Neural progenitor cell (in vitro differentiated cells): ENCODE data around the gene ISM1. TPM values are rescaled to one million over a fixed set of nuclear protein-coding genes. Genes with fewer than 3 reads are reported as not detected.

Source experiments
- DNase-seq: peaks from one replicate; pipeline ENCODE4 v3.0.0-alpha.2; 2016; ENCODE audit warnings: low spot score
- H2AFZ ChIP-seq: fragments of 200-600 bp; sonication (generic); replicated peaks from 2 replicates; pipeline ENCODE4 v1.6.1; 2016; ENCODE audit warnings: antibody characterized with exemption
- H3F3A ChIP-seq: fragments of 200-600 bp; sonication (generic); 2 replicates; pipeline ENCODE4 v1.6.1; 2016; ENCODE audit warnings: antibody characterized with exemption, low read depth
- H3K27ac ChIP-seq: fragments of 200-600 bp; sonication (generic); 2 replicates; pipeline ENCODE4 v1.5.1; 2016; ENCODE audit warnings: mild to moderate bottlenecking
- H3K27me3 ChIP-seq: fragments of 200-600 bp; sonication (generic); 2 replicates; pipeline ENCODE4 v1.6.1; 2016; ENCODE audit warnings: mild to moderate bottlenecking, moderate library complexity
- H3K36me3 ChIP-seq: fragments of 200-600 bp; sonication (generic); 2 replicates; pipeline ENCODE4 v1.5.1; 2016
- H3K4me1 ChIP-seq: fragments of 200-600 bp; sonication (generic); 2 replicates; pipeline ENCODE4 v1.6.1; 2016; ENCODE audit warnings: mixed run types
- H3K4me2 ChIP-seq: fragments of 200-600 bp; sonication (generic); 2 replicates; pipeline ENCODE4 v1.6.1; 2016
- H3K4me3 ChIP-seq: fragments of 200-600 bp; sonication (generic); 2 replicates; pipeline ENCODE4 v1.5.1; 2016
- H3K79me2 ChIP-seq: fragments of 200-600 bp; sonication (generic); 2 replicates; pipeline ENCODE4 v1.6.1; 2016; ENCODE audit warnings: low read depth
- H3K9ac ChIP-seq: fragments of 200-600 bp; sonication (generic); 2 replicates; pipeline ENCODE4 v1.6.1; 2016
- H3K9me3 ChIP-seq: fragments of 200-600 bp; sonication (generic); 2 replicates; pipeline ENCODE4 v1.5.1; 2016; ENCODE audit warnings: low read depth
- H4K20me1 ChIP-seq: fragments of 200-600 bp; sonication (generic); 2 replicates; pipeline ENCODE4 v1.6.1; 2016; ENCODE audit warnings: low read depth
- H3K27ac Mint-ChIP-seq: 3 replicates; pipeline ENCODE4 v1.8.0; 2021; ENCODE audit warnings: mixed read lengths
- H3K27me3 Mint-ChIP-seq: 2 replicates; pipeline ENCODE4 v1.8.0; 2022; ENCODE audit warnings: low read depth, mild to moderate bottlenecking, inconsistent platforms, moderate library complexity, mixed read lengths; ENCODE audit not compliant: insufficient read depth
- H3K36me3 Mint-ChIP-seq: 3 replicates; pipeline ENCODE4 v1.8.0; 2021; ENCODE audit warnings: mixed read lengths
- H3K4me1 Mint-ChIP-seq: 3 replicates; pipeline ENCODE4 v1.8.0; 2021; ENCODE audit warnings: mixed read lengths
- H3K4me3 Mint-ChIP-seq: 3 replicates; pipeline ENCODE4 v1.8.0; 2021; ENCODE audit warnings: mild to moderate bottlenecking, moderate library complexity, mixed read lengths
- H3K9me3 Mint-ChIP-seq: 3 replicates; pipeline ENCODE4 v1.8.0; 2020; ENCODE audit warnings: mixed read lengths
- CTCF ChIP-seq: fragments of 200-600 bp; sonication (generic); IDR thresholded peaks from 2 replicates; pipeline ENCODE4 v1.5.1; 2017; ENCODE audit warnings: antibody characterized with exemption, mild to moderate bottlenecking
- EZH2 ChIP-seq: fragments of 200-600 bp; sonication (generic); IDR thresholded peaks from 2 replicates; pipeline ENCODE4 v1.6.1; 2017; ENCODE audit warnings: antibody characterized with exemption, mild to moderate bottlenecking, moderate library complexity
- EZH2phosphoT487 ChIP-seq: fragments of 200-600 bp; sonication (generic); IDR thresholded peaks from 2 replicates; pipeline ENCODE4 v1.6.1; 2017; ENCODE audit warnings: antibody characterized with exemption
- total RNA-seq: library from RNA; depleted of rRNA; stranded (reverse); fragments of >200 nt; gene quantifications from 2 replicates; pipeline ENCODE4 v1.2.3, GENCODE V29; 2015; ENCODE audit warnings: low replicate concordance

ISM1 gene
- total RNA-seq, 1 donor from 2014 or later: not detected

GRCh38 chr20:13236990-13237720 is 16.1 kb downstream of the ISM1 start:
- H3K36me3 Mint-ChIP-seq: no peaks in the 10 kb centered on the region

DNA sequence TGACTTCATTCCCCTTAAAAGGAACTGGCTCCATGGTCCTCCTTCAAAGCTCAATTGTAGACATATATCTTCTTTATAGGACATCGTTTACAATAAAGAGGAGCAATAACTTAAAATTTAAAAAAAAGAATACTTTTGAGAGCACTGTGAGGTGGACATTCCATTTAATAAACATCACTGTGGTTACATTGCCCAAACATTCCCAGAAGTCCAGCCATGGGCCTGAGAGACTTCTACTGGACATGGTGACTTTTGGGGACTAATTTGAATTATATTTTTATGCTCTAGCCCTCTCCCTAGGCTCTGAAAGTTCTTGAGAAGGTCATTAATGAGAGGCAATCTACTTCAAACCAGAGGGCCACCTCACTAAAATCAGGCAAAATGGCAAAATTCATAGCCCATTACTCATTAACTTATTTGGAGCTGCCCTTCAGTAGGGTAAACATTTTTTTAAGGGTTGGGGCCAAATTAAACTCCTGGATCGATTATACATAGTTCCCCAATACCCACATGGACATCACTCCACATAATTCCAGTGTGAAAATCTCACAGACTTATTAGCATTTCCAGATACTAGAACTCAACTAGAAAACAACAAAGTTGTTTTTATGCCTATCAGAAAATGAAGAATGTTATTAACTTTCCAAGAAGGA is 17.1 kb downstream of the ISM1 start:
- Mint-ChIP-seq H3K27ac (no peak overlapping the region), H3K4me3 (no peak overlapping the region), H3K36me3 (no peaks in the 10 kb centered on the region), H3K9me3 (no peaks in the 10 kb centered on the region), H3K27me3 (no peaks in the 10 kb centered on the region), H3K4me1 (peaks cover 7% of the 10 kb centered on the region)
- Histone ChIP-seq H3K4me2 (no peak overlapping the region), H2AFZ (no peak overlapping the region), H3K9ac (no peak overlapping the region), H3K4me3 (no peak overlapping the region), H3K4me1 (peaks cover 5% of the 10 kb centered on the region), H3K79me2 (no peaks in the 10 kb centered on the region), H4K20me1 (no peaks in the 10 kb centered on the region), H3K27me3 (no peaks in the 10 kb centered on the region), H3K27ac (no peak overlapping the region), H3F3A (no peaks in the 10 kb centered on the region), H3K9me3 (no peaks in the 10 kb centered on the region), H3K36me3 (no peaks in the 10 kb centered on the region)
- no peak for DNase-seq
- TF ChIP-seq EZH2phosphoT487 (no peak), CTCF (no peak), EZH2 (no peak)

More at GRCh38 chr20:13236990-13237720, 16.1 kb downstream of the ISM1 start:
- H3K36me3 ChIP-seq: no peaks in the 10 kb centered on the region
- H3K79me2 ChIP-seq: no peaks in the 10 kb centered on the region
- H4K20me1 ChIP-seq: no peaks in the 10 kb centered on the region
- TF ChIP-seq CTCF (no peak), EZH2phosphoT487 (no peak), EZH2 (no peak)
- no peak overlapping the region for H2AFZ ChIP-seq
- Mint-ChIP-seq H3K4me1 (peaks cover 7% of the 10 kb centered on the region), H3K27ac (no peak overlapping the region), H3K9me3 (no peaks in the 10 kb centered on the region), H3K4me3 (no peak overlapping the region), H3K27me3 (no peaks in the 10 kb centered on the region)
- no peak overlapping the region for H3K4me3 ChIP-seq
- no peak for DNase-seq
- H3K9ac ChIP-seq: no peak overlapping the region
- no peaks in the 10 kb centered on the region for H3F3A ChIP-seq
- no peaks in the 10 kb centered on the region for H3K9me3 ChIP-seq
- no peak overlapping the region for H3K4me2 ChIP-seq
- peaks cover 5% of the 10 kb centered on the region for H3K4me1 ChIP-seq
- H3K27me3 ChIP-seq: no peaks in the 10 kb centered on the region
- H3K27ac ChIP-seq: no peak overlapping the region

DNA sequence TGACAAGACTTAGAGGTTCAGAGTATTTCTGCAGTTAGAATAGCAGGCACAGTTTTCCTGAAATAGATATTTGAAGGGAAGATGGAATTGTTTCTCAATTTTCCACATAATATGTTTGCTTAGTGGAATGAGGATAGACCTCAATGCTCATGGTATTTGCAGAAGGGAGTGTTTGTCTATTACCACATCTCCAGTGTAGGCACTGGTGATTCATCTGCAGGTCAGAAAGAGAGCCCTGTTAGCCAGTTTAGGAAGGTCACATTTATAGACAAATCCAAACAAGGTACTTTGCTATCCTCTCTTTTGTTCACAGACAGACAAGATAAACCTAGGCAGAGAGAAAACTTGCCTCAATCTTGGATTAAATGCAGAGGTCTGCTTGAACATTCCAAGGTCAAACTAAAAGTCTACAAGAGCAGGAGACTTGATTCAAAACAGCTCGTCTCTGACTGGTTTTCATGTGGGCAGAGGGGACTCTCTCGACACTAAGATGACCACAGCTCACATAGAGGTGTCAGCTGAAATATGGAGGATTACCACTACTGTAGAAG is 22.8 kb downstream of the ISM1 start:
- Histone ChIP-seq H3F3A (no peaks in the 10 kb centered on the region), H3K9ac (no peak overlapping the region), H2AFZ (no peak overlapping the region), H3K4me2 (no peak overlapping the region), H3K79me2 (no peaks in the 10 kb centered on the region), H3K4me3 (no peak overlapping the region), H3K4me1 (no peaks in the 10 kb centered on the region), H4K20me1 (no peaks in the 10 kb centered on the region), H3K36me3 (no peaks in the 10 kb centered on the region), H3K9me3 (no peaks in the 10 kb centered on the region), H3K27ac (no peak overlapping the region), H3K27me3 (no peaks in the 10 kb centered on the region)
- no peak for DNase-seq
- no peaks in the 10 kb centered on the region for H3K36me3 Mint-ChIP-seq
- peaks cover 2% of the 10 kb centered on the region for H3K27me3 Mint-ChIP-seq
- peaks cover 7% of the 10 kb centered on the region for H3K4me1 Mint-ChIP-seq
- no peak overlapping the region for H3K27ac Mint-ChIP-seq
- H3K9me3 Mint-ChIP-seq: no peaks in the 10 kb centered on the region
- no peak overlapping the region for H3K4me3 Mint-ChIP-seq
- no peak for TF ChIP-seq CTCF
- no peak for TF ChIP-seq EZH2
- no peak for TF ChIP-seq EZH2phosphoT487
